Heart left ventricle (tissue), 13 donors: Measurements from ENCODE around the gene MAST4.

Source experiments
- CTCF ChIP-seq, 12 donors: fragments of 200-600 bp; sonication (generic) in 4 of 12; IDR thresholded peaks; one replicate each; pipeline versions ENCODE4 v1.5.0 to v1.8.0; 2018 to 2022; ENCODE audit warnings: antibody characterized with exemption in 12 of 12, mild to moderate bottlenecking in 5 of 12
- POLR2A ChIP-seq, 2 donors: fragments of 450-650 bp; IDR thresholded peaks; one replicate each; pipeline ENCODE4 v1.6.1; 2017; ENCODE audit warnings: antibody characterized with exemption in 2 of 2, mild to moderate bottlenecking in 2 of 2, moderate library complexity in 2 of 2
- donor health status: ischemic (EF 13 %, LVEDD 7.1; RV severe dilation, severe dysfunction).
- donor health status: DM: no; HTN: yes; CAD: no.
- donor health status: DM: no; HTN: no; CAD: no.
- donor health status: ischemic (EF 25% LVEDD 6.9; RV normal size, moderate dysfunction).
- donor health status: ischemic (EF 25% LVEDD 5.7; RV mildly dilated, moderate dysfunction).
- donor health status: ischemic (EF 35%, LVEDD 5.7; RV mildly dilated, moderate dysfunction).
- donor health status: nonischemic (EF 11% LVEDD 7.7; RV severe dilation, severe dysfunction).
- donor health status: DM: yes; HTN: yes; CAD: no.
- donor health status: PGD.
- donor health status: ischemic (EF 29% LVEDD 5.4; RV normal size, mild dysfunction).
- donor health status: nonischemic (EF 23%, LVEDD 6.1; RV moderate dilation, normal function).

- no peak for TF ChIP-seq POLR2A (IDR thresholded peaks at IDR 0.05)
- TF ChIP-seq CTCF (IDR thresholded peaks at IDR 0.05): no peak
Observed at GRCh38 chr5:66952153-66952552, 356.0 kb downstream of the MAST4 start.
